ENCODE measurements around the gene CROCC2. TPM values are rescaled to one million over a fixed set of nuclear protein-coding genes. Genes with fewer than 3 reads are reported as not detected.

The CROCC2 gene
- polyA plus RNA-seq, 12 donors, result 0.08 to 0.70 (median 0.28) TPM; not detected in 2

DNA sequence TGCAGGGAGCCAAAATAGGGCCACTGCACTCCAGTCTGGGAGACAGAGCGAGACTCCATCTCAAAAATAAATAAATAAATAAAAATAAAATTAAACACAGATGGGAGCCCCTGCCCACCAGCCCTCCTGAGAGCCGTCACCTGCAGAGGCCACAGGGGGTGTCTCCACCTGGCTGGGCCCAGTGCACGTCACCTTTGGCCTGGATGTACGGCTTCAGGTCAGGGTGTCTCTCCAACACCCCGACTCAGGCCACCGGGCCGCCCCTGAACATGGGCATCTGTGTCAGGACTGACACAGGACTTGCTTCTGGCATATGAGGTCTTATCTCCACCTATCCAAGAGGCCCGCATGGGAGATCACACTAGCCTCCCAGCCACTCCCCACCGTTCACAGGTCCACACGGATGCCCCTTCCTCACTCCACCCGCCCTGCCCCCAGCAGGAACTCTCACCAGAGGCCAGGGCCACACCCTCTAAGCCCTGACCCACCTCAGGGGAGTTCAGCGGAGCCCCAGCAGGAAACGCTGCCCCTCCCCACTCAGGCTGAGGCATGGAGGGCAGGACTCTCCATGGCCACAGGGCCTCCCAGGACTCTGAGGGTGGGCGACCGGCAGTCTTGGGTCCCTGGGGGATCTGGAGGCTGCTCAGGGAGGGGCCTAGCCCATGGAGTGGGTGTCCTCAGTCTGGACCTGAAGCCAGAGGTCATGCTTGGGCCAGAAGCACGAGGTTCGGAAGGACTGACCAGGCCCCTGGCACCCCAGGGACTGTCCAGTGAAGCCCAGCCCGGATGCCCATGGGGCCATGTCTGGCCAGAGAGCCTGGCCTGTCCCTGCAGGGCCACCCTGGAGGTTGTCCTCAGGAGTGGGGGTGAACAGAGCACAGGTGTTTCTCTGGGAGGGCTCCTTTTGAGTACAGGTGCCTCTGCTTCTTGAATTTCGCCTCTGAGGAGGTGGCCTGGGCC lies 1.6 kb upstream of the CROCC2 start:
- no peak for DNase-seq

DNA sequence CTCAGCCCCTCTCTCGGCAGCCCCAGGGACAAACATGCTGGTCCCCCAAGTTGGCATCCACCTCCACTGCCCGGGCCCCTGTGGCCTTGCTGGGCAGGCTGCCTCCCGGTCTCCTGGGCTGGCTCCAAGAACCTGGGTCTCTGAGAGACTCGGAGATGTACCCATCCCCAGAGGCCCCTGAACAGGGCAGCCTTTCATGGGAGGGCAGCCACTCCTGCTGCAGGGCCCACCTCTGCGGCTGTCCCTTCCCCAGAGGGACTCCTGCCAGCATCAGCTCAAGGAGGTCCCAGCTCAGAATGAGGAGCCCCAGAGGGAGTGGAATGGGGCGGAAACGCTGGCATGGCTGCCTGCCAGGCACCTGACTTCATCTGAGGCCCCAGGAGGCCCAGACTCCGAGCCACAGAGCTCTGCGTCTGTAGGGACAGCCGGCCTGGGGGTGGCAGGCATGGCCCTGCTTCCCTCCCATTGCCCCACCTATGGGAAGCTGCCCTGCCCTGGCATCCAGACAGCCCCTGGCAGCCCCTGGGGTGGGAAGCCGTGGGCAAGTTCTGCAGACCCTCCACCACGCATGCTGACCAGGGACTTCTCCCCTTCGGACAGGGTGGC lies 857 bp upstream of the CROCC2 start:
- no peak for DNase-seq

DNA sequence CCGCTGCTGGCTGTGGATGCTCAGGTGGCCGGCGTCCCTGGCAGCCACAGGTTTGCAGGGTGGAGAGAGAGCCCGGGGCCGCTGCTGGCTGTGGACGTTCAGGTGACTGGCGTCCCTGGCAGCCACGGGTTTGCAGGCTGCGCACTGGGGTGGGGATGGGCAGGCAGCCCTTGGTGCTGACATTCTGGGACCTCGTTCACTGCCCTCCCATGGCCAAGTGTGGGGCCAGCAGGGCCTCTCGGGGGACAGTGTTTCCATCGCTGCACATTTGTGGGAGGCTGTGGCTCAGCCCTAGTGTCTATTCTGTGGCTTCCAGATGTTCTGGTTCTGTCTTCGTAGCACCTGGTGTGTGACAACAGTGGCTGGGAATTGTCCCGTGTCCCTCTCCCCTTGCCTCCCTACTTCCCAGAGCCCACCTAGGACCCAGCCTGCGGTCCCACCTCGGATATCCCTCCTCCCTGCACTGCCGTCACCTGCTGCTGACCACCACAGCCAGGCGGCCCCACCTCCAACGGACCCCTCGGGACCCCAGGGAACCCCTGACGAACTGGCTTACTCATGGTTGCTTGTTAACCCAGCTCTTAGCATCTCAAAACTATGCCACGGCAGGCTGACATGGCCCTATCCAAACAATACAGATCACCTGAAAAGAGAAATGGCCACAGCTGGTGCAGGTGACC lies 915 bp downstream of the CROCC2 start:
- DNase-seq, result no peak

DNA sequence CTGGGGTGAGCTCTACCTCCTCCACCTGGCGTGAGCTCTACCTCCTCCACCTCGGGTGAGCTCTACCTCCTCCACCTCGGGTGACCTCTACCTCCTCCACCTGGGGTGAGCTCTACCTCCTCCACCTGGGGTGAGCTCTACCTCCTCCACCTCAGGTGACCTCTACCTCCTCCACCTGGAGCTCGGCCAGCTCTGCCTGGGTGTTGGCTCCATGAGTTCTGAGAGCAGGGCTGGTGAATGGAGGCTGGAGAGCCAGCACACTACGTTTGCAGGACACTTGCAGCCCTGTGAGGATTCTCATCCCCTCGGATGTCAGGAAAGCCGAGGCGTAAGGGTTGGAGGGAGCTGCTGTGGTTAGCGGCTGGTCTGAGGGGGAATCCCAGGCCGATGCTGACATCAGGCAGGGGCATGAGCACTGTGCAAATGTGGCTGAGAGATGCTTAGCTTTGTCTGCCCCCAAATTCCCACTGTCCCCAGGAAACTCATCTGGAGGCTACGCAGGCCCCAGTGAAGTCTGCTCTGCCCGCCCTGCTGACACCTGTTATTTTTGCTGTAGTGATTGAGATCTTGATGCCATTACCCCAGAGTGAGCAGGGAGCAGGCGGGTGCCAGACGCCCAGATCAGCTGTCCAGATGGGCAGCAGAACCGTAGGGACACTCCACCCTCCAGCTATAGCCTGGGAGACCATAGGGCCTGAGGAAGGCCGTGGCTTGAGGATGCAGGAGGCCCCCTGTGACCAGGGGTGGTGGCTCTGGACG lies 3.3 kb downstream of the CROCC2 start:
- DNase-seq, result no peak

DNA sequence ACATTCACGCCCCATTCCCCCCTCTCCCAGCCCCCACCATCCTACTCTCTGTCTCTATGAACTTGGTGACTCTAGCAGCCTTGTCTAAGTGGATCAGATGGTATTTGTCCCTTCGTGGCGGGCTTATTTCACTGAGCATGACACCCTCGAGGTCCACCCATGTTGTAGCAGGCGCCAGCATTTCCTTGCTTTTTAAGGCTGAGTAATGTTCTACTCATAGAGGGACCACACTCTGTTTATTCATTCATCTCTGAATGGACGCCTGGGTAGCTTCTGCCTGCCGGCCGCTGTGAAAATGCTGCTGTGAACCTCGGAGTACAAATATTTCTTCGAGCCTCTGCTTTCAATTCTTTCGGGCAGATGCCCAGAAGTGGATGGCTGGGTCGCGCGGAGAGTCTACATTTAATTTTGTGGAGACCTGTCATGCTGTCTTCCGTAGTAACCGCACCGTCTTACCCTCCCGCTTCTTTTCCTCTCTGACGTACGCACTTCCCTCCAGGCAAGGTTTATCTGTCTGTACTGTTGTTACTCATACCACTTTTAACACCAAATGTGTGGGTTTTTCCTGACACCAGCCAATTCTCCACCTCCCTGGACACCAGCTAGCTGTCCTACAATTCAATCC lies 5.6 kb downstream of the CROCC2 start:
- DNase-seq, result no peak

DNA sequence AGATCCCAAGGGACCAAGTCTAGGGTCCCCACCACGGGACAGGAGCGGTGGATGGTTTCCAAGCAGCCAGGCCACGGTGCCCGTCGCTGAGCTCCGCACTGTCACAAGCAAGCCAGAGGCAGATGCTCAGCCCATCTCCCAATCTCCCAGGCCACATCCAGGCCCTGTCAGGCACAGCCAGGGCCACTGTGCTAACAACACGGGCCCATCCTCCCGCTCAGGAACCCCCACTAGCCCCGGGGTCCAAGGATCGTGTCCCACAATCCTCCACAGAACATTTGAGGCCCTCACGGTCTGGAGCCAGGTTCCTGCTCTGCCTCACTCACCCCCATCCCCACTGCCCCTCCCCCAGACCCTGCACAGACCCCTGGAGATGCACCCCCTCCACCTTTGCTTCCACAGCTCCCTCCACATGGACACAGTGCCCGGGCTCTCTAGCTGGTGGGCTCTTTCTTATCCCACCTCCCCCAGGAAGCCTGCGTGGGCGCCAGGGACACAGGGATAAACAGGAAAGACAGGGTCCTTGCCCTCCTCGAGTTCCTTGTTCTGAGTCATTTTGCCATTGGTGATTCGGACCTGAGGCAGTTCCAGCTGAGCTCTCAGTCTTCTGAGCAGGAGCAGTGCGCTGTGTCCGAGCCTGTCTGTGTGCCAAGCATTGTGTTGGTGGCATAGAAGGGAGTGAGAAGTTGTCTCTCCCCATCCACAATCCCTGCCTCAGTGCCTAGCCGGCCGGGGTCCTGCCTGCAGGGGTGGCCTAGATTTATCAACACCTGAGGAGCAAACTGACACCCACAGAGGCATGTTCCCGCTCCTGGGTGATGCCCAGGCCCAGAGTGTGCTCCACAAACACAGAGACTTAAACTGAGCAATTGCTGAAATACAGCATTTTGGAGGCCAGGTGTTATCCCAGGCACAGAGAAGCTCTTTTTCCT lies 7.0 kb downstream of the CROCC2 start:
- DNase-seq, result no peak

DNA sequence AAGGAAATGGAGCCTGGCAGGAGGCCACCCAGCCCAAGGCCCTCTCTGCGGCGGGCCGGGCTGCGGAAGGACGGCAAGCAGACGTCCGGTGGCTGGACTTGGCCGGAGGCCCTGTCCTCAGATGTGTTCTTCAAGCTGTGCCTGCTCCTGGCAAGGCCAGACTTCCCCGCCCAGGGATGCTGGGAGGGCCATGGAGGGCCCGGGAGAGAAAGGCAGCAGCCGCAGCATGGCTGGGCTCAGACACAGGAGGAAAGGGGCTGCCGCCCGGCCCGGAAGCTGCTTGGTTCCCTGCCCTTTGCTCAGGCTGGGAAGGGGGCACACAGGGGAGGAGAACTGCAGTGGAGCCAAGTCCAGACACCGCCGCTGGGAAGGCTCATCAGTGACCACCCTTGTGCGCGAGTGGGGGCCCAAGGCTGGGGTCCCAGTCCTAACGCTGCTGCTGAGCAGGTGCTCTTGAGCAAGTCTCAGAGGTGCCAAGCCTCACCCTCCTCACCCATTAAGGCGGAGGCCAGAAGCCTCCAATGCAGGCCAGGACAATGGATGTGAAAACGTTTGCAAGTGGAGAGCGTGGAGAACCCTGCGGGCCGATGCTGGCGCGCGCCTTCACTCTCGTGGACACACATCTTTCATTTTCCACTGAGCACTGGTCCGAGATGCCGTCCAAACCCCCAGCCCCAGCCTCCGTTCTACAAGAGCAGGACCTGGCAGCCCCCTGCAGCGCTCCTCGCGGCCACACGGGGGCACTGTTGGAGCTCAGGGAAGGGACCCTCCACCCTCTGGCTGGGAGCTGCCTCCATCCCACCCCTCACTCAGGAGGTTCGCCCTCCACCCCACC lies 7.9 kb downstream of the CROCC2 start:
- DNase-seq, result peak; percentile 61

DNA sequence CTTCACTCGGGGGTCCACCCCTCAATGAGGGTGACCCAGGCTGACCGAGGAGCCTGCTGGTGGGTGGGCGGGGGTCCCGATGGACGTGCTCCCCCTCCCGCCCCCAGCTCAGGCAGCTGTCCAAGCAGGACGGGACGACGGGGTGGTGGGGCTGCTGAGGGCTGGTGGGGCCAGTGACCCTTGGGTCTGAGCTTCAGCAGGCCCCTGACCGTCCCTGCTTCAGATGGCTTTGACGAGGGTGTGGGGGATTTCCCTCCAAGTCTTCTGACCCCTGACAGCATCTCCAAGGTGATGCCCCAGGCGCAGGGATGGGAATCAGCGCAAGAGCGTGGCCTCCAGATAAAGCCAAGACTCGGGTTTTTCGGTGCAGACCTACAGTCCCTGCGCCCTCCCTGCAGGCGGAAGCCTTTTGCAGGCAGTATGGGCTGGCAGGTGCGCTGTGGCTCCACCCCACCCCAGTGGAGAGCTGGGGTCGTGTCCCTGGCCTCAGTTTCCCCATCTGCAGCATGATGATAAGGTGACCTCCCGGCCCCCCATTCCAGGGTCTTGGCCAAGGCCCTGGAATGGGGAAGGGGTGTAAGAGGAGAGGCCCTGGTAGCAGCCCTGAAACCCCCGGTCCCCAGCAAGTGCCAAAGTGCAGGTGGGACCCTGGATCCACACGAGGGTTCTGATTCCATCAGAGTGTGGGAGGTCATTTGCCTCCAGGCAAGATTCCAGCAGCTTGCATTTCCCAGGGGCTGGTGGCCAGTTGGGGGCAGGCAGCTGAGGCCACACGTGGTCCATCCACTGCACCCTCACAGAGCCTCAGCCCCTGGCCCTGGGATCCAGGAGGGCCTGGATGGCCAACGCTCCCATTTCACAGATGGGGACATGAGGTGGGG lies 8.7 kb downstream of the CROCC2 start:
- no peak for DNase-seq

DNA sequence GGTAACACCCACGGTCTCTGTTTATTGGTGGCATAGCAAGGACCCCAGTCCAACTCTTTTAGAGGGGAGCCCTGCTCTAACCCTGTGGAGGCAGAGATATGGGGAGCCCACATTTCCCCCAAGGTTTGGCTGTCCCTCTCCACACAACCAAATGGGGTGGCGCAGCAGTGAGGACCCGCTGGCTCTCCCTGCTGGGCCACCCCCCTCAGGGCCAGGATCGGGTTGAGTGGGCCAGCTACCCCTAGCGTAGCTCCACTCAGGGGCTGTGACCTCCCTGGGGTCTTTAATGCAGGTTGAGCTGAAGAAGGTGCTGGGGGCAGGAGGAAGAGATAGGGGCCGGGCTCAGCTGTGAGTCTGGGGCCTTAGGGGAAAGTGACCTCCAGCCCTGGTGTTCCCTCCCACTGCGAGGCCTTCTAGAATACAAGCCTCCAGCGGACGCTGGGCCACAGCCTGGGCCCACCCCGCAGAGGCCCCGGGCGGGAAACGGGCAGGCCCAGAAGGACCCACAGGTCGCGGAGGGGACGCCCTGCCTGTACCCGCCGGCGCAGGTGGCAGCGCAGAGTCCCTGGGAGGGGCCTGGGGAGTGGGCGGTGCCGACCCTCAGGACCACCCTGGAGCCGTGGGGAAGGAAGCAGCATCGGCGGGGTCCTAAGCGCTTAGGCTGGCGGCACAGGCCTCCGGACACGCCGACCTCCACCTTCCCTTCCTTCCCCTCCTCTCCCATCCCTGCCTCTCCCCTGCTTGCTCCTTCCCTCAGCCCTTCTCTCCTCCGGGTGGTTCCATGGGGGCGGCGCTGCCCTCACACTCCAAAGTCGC lies 9.6 kb downstream of the CROCC2 start:
- no peak for DNase-seq

DNA sequence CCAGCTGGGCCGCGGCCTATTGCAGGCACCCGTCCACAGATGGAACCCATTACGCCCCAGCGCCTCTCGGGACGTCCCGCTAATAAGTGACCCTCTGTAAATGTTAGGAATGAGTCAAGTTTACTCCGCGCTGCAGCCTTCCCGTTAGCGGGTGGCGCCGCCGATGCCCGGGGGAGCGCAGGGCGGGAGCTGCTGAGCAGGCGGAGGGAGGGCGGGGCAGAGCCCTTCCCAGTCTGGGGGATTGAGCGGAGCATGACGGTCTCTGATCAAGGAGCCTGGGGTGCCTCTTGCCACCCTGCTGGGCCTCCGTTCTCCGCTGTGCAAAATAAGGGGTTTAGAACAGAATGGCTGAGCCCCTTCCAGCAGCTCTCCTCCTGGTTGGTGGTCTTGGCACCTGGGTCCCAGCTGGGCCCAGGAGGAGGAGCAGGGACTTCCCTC lies 10.5 kb downstream of the CROCC2 start:
- peak; percentile 43 for DNase-seq

DNA sequence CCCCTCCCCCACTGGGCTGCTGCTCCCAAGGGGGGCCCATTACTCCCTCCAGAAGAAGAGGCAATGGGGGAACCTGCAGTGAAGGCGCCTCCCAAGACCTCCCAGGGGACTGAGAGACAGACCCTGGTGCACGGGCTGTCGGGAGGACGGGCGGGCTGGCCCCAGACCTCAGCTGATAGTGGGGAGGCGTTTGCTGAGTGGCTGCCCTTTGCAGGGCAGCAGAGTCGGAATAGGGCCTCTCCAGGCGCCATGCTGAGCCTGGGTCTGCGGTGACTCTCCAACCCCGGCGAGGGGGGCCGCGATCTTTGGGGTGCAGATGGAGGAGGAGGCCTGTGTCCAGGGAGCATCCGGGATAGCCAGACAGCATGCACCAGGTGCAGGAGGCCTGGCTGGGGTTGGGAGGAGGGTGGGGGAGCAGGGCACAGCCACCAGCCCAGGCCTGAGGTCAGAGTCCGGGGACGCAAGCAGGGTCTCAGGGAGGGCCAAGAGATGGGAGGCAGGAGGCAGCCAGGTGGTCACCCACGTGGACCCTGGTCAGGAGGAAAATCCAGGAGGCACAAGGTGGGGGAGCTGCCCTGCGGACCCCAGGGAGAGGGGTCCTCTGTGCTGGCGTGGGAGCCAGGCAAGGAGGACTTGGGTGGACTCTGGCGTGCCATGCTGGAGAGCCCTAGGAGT lies 11.0 kb downstream of the CROCC2 start:
- DNase-seq, result no peak

DNA sequence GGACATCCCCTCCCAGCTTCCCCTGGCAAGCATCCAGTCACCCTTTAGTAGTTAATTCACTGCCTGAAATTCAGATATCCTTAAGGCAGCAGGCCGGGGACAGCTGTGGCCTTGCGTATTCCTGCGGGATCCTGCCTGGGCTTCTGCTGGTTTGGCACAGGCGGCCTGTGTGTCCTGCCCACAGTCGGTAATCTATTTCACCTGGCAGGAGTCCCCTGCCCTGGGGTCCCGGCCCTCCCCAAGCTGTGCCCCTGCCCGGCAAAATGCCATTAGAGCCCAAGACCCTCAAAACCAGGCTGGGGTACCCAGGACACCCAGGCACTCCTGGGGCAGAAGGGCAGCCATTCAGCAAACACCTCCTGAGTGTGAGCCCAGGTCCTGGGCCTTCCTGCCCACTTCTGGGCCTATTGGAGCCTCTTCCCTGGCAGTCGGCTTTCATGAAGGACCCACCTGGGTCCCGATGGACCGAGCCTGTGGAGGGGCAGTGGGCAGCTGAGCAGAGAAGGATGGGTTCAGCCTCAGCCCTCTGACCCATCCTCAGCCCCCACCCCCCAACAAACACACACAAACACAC lies 11.6 kb downstream of the CROCC2 start:
- no peak for DNase-seq

DNA sequence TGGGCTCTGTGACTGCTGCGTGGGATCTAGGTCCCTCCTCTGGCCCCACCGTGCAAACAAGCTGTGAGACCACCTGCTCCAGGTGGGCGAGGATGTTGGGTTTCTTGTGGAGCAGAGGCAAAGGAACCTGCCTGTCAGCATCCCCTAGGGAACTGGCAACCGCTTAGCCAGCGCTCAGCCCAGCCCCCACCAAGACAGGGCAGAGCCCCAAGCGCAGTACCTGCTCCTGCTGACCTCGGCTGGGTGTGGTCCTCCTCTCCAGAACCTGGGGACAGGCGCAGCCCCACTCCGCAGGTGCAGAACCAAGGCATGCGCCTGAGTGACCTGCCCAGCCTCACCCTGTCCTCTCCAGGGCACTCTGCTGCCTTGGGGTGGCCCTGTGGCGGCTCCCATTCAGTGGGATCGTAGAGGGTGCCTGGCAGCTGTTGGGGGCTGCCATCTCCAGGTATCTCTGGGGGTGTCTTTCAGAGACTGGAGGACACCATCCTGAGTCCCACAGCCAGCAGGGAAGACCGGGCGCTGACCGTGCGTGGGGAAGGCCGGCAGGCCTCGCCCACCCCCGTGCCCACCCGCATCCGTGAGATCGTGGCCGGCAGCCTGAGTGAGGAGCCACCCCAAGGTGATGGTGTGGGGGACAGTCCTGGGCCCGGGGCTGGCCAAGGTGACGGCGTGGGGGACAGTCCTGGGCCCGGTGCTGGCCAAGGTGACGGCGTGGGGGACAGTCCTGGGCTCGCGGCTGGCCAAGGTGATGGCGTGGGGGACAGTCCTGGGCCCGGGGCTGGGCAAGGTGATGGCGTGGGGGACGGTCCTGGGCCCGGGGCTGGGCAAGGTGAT lies 12.3 kb downstream of the CROCC2 start:
- no peak for DNase-seq

DNA sequence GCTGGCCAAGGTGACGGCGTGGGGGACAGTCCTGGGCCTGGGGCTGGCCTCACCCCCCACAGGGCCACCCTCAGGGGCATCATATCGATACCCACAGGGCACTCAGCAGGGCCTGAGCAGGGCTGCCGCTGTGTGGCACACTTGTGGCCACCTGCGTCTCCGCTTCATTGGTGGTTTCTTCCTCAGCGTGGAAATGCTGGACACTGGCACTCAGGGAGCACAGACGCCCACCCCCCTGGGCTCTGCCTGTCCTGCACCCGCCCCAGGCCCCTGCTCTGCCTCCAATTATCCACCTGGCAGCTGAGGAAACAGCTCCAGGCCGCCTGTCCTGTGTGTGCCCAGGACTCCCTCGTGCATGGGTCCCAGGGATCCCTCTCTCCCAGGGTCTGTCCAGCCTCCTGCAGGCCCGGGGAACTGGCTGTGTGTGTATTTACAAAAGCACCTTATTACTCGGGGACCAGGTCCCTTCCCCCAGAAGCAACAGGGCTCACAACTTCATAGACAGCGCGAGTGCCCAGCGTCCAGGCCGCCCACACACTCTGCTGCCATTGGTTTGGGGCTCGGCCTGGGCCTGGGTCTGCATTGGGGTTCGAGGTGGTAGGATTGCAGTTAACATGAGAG lies 13.1 kb downstream of the CROCC2 start:
- DNase-seq, result no peak

All from muscle of arm (tissue), 12 donors.